GM19023 (cell line): ENCODE results near the gene COMMD7.
A peak's percentile ranks its signal among the peaks of the same experiment; 100 is the strongest.

ENCODE experiments used
- ATAC-seq: cut with Tn5 transposase; IDR thresholded peaks from one replicate; pipeline ENCODE4 v1.9.1; 2021; ENCODE audit warnings: mild to moderate bottlenecking, moderate library complexity; ENCODE audit not compliant: unreplicated experiment

The COMMD7 gene

DNA sequence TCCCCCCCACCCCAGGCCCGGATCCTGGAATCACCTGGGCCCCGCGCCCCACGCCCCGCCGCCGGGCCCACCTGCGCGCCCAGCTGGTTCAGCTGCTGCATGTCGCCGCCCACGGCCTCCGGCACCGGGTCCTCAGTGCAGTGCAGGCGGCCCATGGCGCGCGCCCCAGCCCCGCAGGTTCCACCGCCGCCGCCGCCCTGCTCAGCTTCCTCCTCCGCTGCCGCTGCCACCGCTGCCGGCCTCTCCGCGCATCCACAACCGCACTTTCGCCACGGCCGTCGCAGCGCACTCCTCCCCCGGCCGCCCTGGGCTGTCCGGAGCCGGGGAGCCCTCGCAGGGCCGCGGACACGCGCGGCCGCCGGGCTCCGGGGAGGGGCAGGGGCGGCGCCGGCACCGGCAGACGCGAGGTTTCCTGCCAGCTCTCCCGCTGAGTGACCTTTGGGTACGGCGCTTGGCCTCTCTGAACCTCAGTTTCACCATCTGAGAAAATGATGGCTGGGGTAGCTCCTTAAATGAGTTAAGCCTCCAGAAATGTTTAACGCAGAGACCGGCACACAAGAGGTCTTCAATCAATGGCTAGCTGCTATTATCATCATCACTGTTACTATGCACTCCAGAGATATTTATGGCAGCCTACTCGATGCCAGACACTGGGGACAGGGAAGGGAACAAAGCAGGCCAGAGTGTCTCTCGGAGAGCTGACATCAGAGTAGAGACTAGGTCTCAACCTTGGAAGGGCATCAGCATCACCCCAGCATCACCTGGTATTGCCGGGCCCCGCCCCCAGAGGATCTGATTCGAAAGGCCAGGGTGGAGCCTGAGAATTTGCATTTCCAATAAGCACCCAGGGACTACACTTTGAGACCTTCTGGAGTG, at the start of gene COMMD7:
TSS of gene COMMD7 (minus strand) at position 231 of the 876 bp plus-strand sequence. CDS start at position 155, 76 bp downstream.
- peak; percentile 61 for ATAC-seq

DNA sequence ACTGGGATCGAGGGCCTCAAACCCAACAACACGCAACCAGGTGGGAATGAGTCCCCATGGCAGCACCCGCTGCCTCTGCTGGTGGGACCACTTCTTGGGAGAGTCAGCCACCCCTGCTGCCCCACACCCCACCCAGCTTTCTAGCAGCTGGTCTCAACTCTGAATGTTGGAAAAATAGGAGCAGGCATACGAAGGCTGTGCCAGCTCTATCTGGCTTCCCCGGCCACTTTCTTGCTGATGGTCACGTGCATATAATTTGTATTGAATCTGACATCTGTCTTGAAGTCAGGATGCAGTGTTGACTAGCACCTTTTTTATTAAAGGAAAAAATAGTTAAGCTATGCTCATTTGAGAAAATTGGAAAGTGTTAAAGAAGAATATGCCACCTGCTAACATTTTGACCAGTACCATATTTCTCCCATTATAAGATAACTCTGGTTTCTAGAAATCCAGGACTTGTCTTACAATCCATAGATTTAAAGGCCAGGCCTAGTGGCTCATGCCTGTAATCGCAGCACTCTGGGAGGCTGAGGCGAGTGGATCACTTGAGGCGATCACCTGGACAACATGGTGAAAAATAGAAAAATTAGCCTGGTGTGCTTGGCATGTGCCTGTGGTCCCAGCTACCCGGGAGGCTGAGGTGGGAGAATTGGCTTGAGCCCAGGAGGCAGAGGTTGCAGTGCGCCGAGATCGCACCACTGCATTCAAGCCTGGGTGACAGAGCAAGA, 49.6 kb upstream of the COMMD7 start:
- ATAC-seq, result no peak

DNA sequence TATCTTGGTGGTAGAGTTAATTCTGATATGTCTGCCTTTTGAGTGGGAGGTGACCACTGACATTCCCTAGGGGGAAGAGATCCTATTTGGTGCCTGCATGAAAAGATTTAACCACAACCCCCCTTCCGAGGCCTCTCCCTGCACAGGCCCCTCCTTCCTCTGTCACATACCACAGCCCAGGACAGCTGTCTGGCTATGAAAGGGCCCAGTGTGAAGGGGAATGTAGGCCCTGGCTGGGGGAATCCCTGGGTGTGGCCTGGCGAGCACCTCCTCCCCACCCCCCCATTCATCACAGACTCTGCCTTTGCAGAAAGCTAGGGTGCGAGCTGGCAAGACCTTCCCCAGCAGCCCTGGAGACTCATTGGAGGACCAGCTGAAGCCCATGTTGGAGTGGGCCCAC, 49.0 kb upstream of the COMMD7 start:
- peak; percentile 78 for ATAC-seq

DNA sequence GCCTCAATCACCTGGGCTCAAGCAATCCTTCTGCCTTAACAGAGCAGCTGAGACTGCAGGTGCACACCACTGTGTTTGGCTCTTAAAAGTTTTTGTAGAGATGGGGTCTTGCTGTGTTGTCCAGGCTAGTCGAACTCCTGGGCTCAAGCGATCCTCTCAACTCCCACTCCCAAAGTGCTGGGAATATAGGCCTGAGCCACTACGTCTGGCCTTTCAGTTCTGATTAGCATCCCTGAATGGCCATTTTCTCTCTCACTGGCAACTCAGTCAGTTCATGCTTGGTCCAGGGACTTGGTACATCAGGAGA, 47.4 kb upstream of the COMMD7 start:
- ATAC-seq, result no peak

DNA sequence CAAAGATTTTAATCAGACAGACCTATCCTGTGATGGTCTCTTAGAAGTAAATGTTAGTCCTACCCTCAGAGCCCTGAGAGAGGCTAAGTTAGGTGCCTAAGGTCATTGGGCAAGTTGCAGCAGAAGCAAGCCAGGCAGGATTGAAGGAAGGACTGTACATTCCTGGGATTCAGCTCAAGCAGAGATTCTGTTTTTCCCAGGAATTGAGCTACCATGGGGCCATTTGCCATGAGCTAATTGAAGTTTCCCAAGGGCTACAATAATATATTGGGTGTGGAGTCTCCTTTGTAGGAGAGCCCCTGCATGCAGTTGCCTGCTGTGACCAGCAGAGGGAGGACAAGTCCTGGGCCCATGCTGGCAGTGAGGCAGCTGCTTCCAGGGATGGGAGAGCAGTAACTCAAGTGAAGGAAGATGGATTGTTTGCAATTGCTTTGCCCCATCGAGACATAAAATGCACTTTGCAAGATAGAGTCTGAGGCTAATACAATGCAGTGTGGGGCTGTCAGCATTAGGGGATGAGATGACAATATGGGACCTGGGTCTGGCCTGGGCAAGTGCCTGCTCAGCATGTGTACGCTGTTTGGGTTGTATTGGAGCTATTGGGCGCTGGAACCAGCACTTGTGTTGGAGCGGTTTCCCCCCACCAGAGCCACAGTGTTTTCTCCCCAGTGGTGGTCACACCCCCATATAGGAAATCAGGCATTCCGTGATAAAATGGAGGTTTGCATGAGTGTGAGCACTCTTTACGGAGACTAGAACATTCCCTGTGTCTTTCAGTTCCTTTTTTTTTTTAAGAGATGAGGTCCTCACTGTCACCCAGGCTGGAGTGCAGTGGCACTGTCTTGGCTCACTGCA, 46.9 kb upstream of the COMMD7 start:
- peak; percentile 57 for ATAC-seq

DNA sequence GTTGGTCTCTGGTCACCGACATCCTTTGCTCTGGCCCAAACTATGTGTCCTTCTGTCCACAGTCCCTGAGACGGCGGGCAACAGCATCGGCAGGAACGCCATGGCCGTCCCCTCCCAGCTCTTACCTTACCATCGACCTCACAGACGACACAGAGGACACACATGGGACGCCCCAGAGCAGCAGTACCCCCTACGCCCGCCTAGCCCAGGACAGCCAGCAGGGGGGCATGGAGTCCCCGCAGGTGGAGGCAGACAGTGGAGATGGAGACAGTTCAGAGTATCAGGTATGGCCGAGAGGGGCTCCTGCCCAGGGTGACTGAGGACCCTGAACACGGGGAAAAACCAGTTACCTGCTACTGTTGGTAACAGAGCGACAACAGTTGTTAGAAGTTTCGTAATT, 43.9 kb upstream of the COMMD7 start:
- no peak for ATAC-seq

DNA sequence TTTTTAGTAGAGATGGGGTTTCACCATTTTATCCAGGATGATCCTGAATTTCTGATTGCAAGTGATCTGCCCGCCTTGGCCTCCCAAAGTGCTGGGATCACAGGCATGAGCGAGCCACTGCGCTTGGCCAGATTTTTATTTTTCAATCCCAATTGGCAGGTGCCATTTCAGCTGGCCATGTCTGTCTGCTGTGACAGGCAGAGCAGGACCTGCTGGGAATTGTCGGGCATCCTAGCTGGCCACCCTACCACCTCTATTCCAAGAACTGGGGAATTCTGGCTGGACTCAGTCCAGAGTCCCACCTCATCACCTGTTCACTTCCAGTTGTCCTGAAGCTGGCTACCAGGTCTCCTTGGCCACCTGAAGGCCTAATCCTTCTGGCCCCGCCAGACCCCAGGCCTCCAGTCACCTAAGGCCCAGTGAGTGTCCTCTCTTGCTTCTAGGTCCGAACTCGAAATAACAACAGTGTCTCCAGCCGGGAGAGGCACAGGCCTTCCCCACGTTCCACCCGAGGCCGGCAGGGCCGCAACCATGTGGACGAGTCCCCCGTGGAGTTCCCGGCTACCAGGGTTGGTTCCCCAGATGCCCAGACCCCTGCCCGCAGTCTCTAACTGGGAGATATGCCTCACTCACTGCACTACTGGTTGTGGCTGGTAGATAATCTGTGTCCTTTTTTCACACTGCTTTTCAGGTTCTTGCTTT, 42.9 kb upstream of the COMMD7 start:
- ATAC-seq, result no peak

DNA sequence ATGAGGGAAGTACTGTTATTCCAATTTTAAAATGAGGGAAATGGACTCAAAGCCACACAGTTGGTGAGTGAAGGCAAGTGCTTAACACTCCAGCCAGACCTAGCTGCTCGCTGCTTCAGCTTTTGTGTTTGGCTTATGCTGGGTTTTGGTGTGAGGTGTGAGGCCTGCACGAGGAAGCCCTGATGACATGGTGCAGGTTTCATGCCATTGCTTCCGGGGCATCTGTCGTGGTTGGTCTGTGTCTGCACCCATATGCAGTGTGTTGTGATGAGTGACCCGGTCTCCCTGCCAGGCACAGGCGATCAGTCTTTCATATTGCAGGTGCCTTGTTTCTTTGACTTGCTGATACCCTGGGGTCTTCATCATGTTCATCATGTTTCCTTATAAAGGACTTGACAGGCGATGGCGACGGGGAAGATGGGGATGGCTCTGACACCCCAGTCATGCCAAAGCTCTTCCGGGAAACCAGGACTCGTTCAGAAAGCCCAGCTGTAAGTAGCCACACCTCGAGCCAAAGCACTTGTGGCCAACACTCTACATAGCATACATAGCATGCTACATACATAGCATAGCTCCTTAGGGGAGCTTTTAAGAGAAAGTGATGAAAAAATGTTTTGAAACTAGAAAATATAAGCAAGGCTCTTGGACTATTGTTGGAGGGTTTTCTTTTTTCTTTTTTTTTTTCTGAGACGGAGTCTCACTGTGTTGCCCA, 41.3 kb upstream of the COMMD7 start:
- no peak for ATAC-seq

DNA sequence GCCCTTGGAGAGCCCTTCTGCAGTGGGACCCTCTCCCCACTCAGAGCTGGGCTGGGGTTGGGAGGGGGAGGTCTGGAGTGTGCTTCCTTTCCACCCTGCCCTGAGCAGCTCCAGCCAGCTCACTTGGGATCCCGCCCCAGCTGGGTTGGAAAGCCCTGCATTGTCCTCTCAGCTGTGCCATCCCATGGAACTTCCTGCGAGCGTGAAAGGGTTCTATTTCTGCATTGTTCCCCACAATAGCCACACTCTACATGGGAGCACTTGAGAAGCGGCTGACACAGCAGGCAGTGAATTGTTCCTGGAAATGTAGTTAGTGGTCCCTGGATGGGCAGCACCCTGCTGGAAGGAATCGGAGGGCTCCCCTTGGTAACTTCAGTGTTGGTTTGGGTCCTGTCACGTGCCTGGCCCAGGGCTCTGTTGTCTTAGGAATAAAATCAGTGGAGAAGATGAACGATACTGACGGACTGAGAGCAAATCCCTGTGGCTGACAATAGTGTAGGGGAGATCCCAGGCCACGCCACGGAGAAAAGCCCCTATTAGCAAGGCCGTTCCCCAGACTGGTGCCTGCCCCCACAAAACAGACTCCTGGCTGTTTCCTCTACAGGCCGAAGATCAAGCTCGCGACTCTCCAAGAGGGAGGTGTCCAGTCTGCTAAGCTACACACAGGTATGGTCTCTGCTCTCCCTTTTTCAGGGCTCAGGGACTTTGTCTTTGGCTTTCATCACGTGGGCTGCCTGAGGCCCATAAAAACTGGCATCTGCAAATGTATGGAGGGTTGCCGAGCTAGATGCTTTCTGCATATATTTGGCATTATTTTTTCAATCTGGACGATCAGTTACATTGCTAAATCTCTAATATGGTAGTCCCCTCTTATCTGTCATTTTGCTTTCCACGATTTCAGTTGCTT, 37.7 kb upstream of the COMMD7 start:
- ATAC-seq, result no peak

DNA sequence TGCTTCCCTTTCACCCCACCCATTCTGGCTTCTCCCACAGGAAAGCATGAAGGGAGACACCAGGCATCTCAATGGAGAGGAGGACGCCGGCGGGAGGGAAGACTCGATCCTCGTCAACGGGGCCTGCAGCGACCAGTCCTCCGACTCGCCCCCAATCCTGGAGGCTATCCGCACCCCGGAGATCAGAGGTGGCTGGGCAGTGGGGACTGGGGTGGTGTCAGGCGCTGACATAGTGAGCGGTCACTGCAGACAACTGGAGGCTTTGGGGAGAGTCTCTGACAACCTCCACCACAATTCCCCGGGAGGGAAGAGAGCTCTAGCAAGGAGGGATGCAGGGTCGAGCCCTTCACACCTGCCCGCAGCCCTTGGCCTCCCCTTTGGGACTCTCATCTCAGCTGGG, 37.0 kb upstream of the COMMD7 start:
- ATAC-seq, result no peak

DNA sequence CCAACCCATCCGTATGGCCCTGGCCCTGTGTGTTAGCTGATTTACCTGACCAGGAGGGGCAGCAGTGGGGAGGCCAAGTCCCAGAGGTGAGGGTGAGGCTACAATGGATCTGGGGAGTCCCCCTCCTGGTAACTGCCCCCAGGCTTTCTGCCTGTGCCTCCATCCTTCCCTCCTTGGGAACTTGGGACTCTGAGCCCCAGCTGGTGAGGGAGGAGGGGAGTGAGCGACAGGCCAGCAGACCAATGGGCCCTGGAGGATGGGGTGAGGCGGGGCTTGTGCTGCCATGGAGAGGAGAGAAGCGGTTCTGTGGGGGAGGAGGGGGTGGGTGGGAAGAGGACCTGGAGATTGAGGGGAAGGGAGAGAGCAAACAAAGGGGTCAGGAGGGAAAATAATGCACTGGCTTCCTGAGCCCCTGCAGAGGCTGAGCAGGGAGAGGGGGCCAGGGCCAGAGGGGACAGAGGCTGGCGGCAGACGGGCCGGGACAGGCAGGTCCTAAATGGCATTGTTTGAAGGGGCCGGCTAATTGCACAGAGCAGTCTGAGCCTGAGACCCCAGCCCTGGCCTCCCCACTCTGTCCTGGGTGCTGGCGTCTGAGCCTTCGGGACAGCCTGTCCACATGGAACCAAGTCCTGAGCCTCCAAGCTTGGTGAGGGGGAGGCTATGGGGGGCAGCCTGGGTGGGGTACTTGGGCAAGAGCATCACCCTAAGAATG, 36.4 kb upstream of the COMMD7 start:
- no peak for ATAC-seq

DNA sequence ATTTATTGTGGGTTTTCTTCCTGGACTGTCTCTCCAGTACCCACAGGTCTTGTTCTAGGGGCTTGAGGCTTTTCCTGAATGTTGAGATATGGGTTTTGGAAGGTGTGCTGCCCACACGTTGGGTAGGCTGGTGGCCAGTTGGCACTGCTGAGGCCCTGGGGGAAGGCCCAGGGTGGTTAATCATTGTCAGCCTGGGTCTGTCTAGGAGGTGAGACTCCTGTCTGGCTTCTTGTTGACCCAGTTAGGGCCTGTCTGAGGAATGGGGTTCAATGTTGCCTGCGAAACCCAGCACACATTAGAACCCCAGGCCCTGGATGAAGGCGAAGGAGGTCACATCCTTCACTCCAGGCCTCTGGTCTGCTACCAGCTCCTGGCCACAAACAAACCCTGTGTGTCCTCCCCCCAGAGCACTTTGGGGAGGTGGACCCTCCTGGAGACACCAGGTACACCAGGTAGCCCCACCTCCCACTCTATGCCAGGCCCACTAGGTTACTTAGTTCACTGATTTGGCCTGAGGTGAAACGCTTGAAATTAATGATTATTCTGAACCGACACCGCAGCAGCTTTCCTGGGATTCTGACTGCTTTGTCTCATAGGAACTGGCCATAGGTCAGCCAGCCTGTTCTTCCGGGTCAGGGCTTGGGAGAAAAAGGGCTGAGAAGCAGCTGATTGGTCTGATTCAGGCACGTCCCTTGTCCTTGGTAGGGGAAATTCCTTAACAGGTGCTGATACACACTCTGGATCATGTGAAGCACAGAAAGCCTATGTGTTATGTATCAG, 34.1 kb upstream of the COMMD7 start:
- ATAC-seq, result no peak

DNA sequence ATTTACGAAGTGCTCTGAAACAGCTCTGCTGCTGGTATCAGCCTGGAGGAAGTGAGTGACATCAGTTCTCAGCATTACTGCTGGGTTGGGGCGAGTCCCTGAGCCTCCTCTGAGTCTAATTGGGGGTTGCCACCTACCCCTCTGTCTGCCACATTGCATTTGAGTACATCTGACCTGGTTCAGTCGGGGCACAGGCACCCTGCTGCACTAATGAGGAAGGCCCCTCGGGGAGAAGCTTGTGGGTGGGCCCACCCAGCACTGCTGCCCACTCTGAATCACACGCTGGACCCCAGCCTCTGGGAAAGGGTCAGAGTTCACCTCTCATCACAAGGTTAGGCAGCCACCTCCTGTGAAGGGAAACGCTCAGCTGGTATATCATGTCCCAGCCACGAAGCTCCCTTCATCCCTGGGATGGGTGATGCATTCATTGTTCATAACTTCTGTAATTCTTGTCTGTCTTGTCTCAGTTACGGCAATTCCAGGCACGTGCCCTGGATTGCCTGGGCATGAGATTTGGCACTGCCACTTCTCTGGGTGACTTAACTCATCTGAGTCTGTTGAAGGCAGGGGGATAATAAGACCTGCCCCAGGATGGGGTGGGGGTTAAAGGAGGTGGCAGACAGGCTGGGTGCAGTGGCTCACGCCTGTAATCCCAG, 32.2 kb upstream of the COMMD7 start:
- no peak for ATAC-seq

DNA sequence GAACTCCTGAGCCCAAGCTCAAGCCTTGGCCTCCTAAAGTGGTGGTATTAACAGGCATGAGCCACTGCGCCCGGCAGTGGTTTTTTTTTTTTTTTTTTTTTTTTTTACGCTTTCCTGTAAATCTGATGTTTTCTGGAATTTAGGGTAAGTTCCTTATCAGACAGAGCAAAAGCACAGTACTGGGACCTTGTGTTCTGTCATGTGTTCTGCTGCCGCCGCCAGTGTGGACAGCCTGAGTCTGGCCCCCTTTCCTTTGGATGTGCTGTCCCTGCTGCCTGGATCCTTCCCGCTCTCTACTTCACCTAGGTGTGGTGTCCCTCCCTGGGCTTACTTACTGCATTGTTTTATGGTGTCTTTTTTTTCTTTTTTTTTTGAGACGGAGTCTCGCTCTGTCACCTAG, 30.6 kb upstream of the COMMD7 start:
- no peak for ATAC-seq

DNA sequence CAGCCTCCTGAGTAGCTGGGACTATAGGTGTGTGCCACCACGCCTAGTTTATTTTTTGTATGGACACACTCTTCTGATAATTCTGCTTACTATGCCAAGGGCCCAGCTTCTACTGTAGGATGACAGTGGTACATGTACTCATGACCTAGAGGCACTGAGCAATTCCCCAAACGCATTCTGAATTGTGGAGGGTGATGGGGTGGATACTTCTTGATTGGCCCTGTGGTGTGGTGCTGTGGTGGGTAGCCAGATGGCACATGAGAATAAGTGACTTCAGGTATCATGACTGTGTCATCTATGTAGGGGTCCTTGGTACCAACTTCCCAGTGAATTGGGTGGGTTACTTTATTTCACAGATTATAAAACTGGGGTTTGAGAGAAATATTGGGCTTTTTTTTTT, 30.0 kb upstream of the COMMD7 start:
- no peak for ATAC-seq

DNA sequence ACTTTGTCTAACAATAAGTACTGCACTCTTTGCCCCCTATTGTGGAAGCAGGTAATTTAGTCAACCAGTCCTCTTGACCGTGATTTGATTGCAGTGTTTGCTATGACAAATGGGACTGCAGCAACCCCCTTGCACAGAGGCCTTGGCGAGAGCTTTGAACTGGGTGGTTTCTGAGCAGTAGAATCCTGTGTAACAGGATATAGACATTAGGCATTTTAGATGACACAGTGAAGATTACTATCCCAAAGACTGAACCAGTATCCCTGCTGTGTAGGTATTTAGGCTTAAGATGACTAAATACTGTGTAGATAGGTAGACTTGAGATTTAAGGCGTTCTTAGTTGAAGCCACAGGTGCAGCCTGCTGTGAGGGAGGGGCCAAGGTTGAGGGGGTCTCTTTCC, 28.8 kb upstream of the COMMD7 start:
- no peak for ATAC-seq
